Measurements from ENCODE around the gene GAPVD1.

Gene GAPVD1

GRCh38 chr9:125405938-125406809 is 144.5 kb downstream of the GAPVD1 start:
- DNase-seq (ENCODE audit: low read depth in 2 of 2) = no peak

GRCh38 chr9:125406810-125407087 is 145.1 kb downstream of the GAPVD1 start:
- DNase-seq (ENCODE audit: low read depth in 2 of 2) = no peak

- no peak for DNase-seq (ENCODE audit: low read depth in 2 of 2)
These were observed 145.9 kb downstream of the GAPVD1 start for GRCh38 chr9:125407432-125407973.

- peak; percentile 45 to 52 for DNase-seq (ENCODE audit: low read depth in 2 of 2)
These were observed 146.6 kb downstream of the GAPVD1 start for GRCh38 chr9:125407974-125408900.

GRCh38 chr9:125409217-125409636 is 147.6 kb downstream of the GAPVD1 start:
- DNase-seq (ENCODE audit: low read depth in 2 of 2) = no peak

- no peak for DNase-seq (ENCODE audit: low read depth in 2 of 2)
These were observed 148.3 kb downstream of the GAPVD1 start for GRCh38 chr9:125409637-125410521.

- DNase-seq (ENCODE audit: low read depth in 2 of 2) = no peak
These were observed 148.9 kb downstream of the GAPVD1 start for GRCh38 chr9:125410522-125410894.

GRCh38 chr9:125411171-125411756 is 149.6 kb downstream of the GAPVD1 start:
- no peak for DNase-seq (ENCODE audit: low read depth in 2 of 2)

GRCh38 chr9:125412166-125412565 is 150.5 kb downstream of the GAPVD1 start:
- no peak for DNase-seq (ENCODE audit: low read depth in 2 of 2)

- DNase-seq (ENCODE audit: low read depth in 2 of 2) = no peak
These were observed 152.0 kb downstream of the GAPVD1 start for GRCh38 chr9:125413579-125413978.

- DNase-seq (ENCODE audit: low read depth in 2 of 2) = no peak
These were observed 154.2 kb downstream of the GAPVD1 start for GRCh38 chr9:125415583-125416460.

- DNase-seq (ENCODE audit: low read depth in 2 of 2) = no peak
These were observed 154.9 kb downstream of the GAPVD1 start for GRCh38 chr9:125416517-125416916.
